GM12878 (cell line): ENCODE measurements around the gene ZNF669.

ENCODE experiments used
- EZH2 ChIP-seq: IDR thresholded peaks from 2 replicates; pipeline ENCODE4 v1.6.1; 2012; ENCODE audit warnings: low read depth, mild to moderate bottlenecking, control low read depth, inconsistent platforms, low read length, borderline replicate concordance; ENCODE audit not compliant: control insufficient read depth
- MEF2A ChIP-seq: IDR thresholded peaks from 2 replicates; pipeline ENCODE4 v1.6.1; 2011; ENCODE audit warnings: low read depth, mild to moderate bottlenecking, low read length, moderate library complexity; ENCODE audit not compliant: insufficient read depth
- TF ChIP-seq, protein P1 (sequence below), 3 experiments: IDR thresholded peaks in 2 of 3; conservative IDR thresholded peaks in 1 of 3; 2 replicates each; pipeline ENCODE4 v1.5.1; 2011; ENCODE audit warnings: low read depth in 3 of 3, low read length in 3 of 3, mild to moderate bottlenecking in 3 of 3, control low read depth in 2 of 3, moderate library complexity in 2 of 3, inconsistent platforms in 1 of 3, mixed read lengths in 1 of 3; ENCODE audit not compliant: control insufficient read depth in 2 of 3, insufficient read depth in 1 of 3; ENCODE audit errors: extremely low read depth in 1 of 3

DNA sequence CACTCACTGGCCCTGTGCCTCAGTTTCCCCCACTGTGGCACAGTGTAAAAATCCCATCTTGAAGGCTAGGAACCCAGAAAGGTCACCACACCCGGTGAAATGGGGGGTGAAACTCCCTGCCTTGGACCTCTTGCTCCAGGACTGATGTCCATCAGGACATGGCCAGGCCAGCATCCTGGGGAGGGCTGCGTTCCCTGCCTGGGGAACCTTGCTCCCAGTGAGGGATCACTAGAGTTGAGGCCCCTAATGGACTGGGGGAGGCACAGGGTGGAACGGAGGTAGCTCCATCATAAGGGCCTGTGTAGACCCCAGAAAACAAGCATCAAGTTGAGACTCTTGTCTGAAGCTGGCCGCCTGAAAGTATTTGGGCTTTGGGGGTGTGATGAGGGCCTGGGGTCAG, 15.2 kb downstream of the ZNF669 start:
- TF ChIP-seq, protein P1, sequence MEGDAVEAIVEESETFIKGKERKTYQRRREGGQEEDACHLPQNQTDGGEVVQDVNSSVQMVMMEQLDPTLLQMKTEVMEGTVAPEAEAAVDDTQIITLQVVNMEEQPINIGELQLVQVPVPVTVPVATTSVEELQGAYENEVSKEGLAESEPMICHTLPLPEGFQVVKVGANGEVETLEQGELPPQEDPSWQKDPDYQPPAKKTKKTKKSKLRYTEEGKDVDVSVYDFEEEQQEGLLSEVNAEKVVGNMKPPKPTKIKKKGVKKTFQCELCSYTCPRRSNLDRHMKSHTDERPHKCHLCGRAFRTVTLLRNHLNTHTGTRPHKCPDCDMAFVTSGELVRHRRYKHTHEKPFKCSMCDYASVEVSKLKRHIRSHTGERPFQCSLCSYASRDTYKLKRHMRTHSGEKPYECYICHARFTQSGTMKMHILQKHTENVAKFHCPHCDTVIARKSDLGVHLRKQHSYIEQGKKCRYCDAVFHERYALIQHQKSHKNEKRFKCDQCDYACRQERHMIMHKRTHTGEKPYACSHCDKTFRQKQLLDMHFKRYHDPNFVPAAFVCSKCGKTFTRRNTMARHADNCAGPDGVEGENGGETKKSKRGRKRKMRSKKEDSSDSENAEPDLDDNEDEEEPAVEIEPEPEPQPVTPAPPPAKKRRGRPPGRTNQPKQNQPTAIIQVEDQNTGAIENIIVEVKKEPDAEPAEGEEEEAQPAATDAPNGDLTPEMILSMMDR (IDR thresholded peaks at IDR 0.05 in 2 of 3, conservative IDR thresholded peaks at IDR 0.05 in 1 of 3; ENCODE audit: control insufficient read depth in 2 of 3, extremely low read depth in 1 of 3, insufficient read depth in 1 of 3, low read depth in 3 of 3, low read length in 3 of 3): no peak
- TF ChIP-seq EZH2 (no peak), MEF2A (no peak)
